GM21576 (cell line): Measurements from ENCODE around the gene KBTBD13.
"Not testable (repeated sequence)": the region's sequence is repeated elsewhere in the genome, so short reads cannot be mapped to it uniquely, and the experiment has no call there.

Experiments used
- ATAC-seq: cut with Tn5 transposase; IDR thresholded peaks from one replicate; pipeline ENCODE4 v1.9.1; 2021; ENCODE audit warnings: mild to moderate bottlenecking, moderate library complexity; ENCODE audit not compliant: unreplicated experiment

Gene KBTBD13

GRCh38 chr15:65068403-65068788, 8.2 kb upstream of the KBTBD13 start:
- no peak for ATAC-seq

GRCh38 chr15:65069179-65069578, 7.4 kb upstream of the KBTBD13 start:
- no peak for ATAC-seq

DNA sequence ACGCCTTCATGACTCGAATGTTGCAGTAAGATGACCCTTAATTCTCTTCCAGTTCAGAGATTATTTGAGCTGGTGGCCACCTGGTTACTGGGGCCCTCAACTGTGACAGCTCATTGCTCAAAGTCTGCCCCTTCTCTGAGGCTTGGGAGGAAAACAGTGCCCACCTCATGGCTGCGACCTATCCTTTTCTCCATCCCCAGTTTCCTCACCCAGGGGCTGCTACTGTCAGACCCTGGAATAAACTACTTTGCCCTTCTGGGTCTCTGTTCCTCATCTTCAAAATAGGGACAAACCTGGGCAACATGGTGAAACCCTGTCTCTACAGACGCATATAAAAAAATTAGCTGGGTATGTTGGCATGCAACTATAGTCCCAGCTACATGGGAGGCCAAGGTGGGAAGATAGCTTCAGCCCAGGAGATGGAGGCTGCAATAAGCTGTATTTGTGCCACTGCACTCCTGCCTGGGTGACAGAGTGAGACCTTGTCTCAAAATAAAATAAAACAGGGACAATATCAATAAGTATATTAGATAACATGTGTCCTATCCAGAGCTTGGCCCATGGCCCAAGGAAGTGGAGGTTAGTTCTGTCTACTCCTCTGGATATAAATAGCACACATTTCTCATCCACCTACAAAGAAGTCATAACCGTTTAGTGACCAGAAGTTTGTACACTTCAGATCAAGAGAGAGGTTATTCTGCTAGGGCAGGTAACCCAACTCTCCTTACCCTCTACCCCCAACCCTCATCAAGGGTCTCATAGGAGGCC, 6.6 kb upstream of the KBTBD13 start:
- ATAC-seq = no peak

DNA sequence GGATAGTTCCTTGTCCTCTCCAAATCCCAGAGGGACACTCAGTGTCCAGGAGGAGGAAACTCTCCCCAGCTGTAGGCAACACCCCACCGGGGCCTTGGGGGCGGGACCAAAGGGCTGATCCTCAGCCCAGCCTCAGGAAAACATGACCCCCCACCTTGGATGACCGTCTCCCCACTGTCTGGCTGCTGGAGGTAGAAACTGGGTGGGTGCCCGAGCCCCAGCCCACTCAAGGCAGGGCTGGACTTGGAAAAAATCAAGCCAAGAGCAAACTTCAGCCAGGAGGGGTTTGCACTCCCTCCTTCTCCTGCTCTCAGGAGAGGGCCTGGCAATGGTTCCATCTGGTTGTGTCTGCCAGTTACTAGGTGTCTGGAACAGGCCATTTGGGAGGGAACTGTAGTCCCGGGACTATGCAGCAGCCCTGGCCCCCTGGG, 5.2 kb upstream of the KBTBD13 start:
- ATAC-seq = no peak

DNA sequence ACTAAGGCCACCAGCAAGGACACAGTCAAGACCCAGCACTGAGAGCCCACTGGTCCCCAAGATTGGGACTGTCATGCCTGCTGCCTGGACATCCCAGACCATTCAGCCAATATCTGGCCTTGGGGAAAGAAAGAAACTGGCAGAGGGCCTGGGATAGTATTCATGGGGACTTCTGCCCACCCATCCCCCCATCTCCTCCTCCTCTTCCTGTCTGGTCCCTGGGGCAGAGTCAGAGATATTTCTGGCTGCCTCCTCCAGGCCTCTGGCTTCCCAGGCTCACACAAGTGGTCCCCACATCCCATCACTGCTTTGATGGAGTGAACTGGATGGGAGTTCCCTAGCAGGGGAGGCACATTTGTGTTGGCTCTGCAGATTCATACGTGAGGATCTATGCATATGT, 4.5 kb upstream of the KBTBD13 start:
- ATAC-seq = no peak

DNA sequence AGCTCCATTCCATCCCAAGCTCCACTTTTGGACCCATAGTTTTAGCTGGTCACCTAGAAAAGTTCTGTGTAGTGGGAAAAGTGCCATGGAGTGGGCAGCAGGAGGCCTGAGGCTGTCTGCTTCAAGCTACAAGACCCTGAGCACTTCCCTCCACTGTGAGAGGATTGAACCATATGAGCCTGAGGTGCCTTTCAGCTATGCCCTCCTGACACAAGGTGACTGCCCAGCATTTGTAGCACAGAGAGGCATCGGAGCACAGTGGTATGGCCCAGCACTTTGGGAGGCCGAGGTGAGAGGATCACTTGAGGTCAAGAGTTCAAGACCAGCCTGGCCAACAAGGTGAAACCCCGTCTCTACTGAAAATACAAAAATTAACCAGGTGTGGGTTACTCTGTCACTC, 3.9 kb upstream of the KBTBD13 start:
- ATAC-seq = no peak

DNA sequence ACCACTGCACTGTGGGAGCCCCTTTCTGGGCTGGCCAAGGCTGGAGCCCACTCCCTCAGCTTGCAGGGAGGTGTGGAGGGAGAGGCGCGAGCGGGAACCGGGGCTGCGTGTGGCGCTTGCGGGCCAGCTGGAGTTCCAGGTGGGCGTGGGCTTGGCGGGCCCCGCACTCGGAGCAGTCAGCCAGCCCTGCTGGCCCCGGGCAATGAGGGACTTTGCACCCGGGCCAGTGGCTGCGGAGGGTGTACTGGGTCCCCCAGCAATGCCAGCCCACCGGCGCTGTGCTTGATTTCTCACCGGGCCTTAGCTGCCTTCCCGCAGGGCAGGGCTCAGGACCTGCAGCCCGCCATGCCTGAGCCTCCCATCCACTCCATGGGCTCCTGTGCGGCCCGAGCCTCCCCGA, 1.6 kb upstream of the KBTBD13 start:
- ATAC-seq = not testable (repeated sequence)

DNA sequence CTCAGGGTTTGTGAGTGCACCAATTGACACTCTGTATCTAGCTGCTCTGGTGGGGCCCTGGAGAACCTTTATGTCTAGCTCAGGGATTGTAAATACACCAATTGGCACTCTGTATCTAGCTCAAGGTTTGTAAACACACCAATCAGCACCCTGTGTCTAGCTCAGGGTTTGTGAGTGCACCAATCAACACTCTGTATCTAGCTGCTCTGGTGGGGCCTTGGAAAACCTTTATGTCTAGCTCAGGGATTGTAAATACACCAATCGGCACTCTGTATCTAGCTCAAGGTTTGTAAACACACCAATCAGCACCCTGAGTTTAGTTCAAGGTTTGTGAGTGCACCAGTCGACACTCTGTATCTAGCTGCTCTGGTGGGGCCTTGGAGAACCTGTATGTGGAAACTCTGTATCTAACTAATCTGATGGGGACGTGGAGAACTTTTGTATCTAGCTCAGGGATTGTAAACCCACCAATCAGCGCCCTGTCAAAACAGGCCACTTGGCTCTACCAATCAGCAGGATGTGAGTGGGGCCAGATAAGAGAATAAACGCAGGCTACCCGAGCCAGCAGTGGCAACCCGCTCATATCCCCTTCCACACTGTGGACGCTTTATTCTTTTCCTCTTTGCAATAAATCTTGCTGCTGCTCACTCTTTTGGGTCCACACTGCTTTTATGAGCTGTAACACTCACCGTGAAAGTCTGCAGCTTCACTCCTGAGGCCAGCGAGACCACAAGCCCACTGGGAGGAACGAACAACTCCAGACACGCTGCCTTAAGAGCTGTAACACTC, 745 bp upstream of the KBTBD13 start:
- ATAC-seq = not testable (repeated sequence)

DNA sequence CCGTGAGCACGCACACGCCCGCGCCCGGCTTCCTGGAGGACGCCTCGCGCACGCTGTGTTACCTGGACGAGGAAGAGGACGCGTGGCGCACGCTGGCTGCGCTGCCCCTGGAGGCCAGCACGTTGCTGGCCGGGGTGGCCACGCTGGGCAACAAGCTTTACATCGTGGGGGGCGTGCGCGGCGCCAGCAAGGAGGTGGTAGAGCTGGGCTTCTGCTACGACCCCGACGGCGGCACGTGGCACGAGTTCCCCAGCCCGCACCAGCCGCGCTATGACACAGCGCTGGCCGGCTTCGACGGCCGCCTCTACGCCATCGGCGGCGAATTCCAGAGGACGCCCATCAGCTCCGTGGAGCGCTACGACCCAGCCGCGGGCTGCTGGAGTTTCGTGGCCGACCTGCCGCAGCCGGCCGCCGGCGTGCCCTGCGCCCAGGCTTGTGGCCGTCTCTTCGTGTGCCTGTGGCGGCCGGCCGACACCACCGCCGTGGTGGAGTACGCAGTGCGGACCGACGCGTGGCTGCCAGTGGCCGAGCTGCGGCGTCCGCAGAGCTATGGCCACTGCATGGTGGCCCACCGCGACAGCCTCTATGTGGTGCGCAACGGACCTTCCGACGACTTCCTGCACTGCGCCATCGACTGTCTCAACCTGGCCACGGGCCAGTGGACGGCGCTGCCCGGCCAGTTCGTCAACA, 890 bp downstream of the KBTBD13 start:
- no peak for ATAC-seq

GRCh38 chr15:65077981-65078352, 1.4 kb downstream of the KBTBD13 start:
- ATAC-seq = no peak

- no peak for ATAC-seq
Observed at GRCh38 chr15:65079580-65079979, 3.0 kb downstream of the KBTBD13 start.

GRCh38 chr15:65081270-65081669, 4.7 kb downstream of the KBTBD13 start:
- ATAC-seq = no peak

DNA sequence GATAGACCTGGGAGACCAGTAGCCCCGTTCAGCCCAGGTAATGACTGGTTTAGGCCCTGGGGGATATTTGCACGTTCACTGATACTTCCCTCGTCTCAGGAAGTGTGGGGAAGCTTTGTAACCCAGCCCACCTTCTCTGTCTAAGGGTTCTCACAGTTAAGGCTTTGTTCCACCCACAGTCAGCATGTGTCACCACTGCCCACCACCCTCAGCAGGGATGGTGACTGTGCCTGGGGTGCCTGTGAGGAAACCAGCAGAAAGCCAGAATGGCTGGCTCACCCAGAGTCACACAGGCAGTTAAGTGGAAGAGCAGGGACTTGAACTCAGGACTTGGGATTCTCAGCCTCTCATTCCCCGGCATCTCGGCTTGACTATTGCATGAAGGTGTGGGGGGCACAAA, 5.2 kb downstream of the KBTBD13 start:
- no peak for ATAC-seq

DNA sequence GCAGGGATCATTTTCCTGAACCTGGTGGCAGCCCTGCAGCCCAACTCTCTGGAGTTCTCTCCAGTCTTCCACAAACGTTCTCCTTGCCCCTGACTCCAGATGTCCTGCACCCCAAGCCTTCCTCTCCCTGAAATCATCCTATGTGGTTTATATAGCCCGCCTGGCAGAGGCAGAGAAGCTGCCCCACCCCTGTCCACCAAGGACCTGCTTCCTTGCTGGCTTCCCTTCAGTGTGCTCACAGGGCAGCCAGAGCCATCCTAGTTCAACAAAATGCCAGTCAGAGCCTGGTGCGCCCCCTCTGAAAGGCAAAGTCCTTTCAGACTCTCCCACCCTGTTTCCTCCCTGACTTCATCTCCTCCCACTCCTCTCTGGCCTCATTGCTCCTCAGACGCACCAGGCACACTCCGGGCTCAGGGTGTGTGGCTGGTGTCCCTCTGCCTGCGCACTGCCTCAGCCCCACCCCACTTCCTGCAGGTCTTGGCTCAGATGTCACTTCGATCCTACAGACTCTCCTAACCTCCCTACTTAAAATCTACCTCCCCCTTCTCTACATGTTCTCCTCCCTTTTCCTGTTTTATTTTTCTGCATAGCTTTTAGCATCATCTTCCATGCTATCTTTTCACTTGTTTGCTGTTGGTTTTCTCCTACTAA, 5.9 kb downstream of the KBTBD13 start:
- ATAC-seq = no peak

DNA sequence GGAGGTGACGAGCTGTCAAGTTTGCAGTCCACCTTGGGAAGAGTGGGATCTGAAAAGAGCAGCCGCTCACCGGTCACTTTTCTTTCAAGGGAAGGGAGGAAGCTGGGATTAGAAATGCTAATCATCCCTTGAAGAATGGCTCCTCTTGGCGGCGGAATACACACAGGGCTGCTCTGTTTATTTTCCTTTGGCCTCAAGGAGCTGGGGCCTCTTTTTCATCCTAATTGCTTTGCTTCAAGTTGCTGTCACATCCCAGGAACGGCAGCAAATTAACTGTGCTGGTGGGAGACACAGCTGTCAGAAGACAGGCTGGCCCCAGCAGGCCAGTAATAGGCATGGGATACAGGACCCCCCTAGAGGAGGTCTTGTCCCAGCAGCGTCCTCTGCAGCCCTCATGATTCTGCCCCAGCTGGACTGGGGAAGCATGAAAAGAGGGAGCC, 6.7 kb downstream of the KBTBD13 start:
- ATAC-seq = no peak

- ATAC-seq = no peak
Observed at GRCh38 chr15:65084500-65085206, 8.1 kb downstream of the KBTBD13 start.

GRCh38 chr15:65085207-65085753, 8.7 kb downstream of the KBTBD13 start:
- ATAC-seq = no peak

- ATAC-seq = no peak
Observed at GRCh38 chr15:65085990-65086679, 9.6 kb downstream of the KBTBD13 start.

DNA sequence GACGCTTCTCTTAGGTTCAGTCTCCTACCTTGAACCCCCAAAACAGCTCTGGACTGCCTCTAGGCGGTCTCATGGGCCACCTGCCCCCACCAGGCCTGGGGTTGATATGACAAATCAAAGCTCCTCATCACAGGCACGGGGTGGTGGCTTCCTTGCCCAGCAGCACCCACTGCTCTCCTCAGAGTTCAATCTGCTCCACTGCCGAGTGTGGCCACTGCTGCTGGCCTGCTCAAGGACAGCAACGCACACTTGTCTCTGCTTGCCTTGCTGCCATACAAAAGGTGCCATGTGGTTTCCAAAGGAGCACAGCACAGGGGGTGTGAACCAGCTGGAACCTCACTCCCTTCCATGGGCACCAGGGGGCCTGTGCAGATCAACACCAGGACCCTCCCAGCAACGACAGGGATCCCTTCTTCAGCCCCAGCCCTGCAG, 10.2 kb downstream of the KBTBD13 start:
- no peak for ATAC-seq

DNA sequence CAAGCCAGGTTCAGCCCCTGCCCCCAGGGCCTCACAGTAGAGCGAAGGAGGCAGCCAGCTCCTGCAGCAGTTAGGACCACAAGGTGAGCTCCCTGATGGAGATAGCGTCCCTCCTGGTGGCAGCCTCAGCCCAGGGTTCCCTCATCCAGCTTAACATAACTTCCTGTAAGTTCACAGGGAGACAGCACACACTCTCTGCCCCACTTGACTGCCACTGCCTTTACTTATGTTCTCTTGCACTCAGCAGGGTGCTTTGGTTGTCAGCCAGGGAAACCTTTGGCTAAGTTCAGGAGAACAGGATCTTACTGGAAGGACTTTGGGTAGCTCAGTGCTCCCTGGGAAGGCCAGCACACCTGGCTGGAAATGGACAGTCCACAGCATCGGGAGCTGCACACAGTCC, 10.9 kb downstream of the KBTBD13 start:
- ATAC-seq = no peak
